Small intestine (tissue), 7 donors: ENCODE measurements around the gene HTT. TPM values are rescaled to one million over a fixed set of nuclear protein-coding genes. Genes with fewer than 3 reads are reported as not detected.

Source experiments
- DNase-seq, 2 donors: peaks; one replicate each; pipeline versions ENCODE4 v3.0.0 to v3.0.0-alpha.2; 2013
- FAIRE-seq: peaks from 2 replicates; lab custom pipeline; 2012; peaks lifted over from hg19 to GRCh38; lab: Jason Lieb, UNC
- H3K27ac ChIP-seq, 3 donors: one replicate each; pipeline ENCODE4 v1.5.1; 2013; ENCODE audit warnings: low read length in 2 of 3, mild to moderate bottlenecking in 2 of 3, control low read depth in 1 of 3, inconsistent platforms in 1 of 3, low read depth in 1 of 3, moderate library complexity in 1 of 3
- H3K27me3 ChIP-seq, 3 donors: one replicate each; pipeline ENCODE4 v1.6.1; 2013; ENCODE audit warnings: low read length in 3 of 3, inconsistent platforms in 1 of 3; ENCODE audit not compliant: control insufficient read depth in 3 of 3, insufficient read depth in 3 of 3
- H3K36me3 ChIP-seq, 3 donors: one replicate each; pipeline ENCODE4 v1.6.1; 2013; ENCODE audit warnings: low read length in 3 of 3, inconsistent platforms in 1 of 3, low read depth in 1 of 3, mild to moderate bottlenecking in 1 of 3, moderate library complexity in 1 of 3; ENCODE audit not compliant: control insufficient read depth in 3 of 3, insufficient read depth in 2 of 3
- H3K4me1 ChIP-seq, 3 donors: one replicate each; pipeline ENCODE4 v1.6.1; 2013; ENCODE audit warnings: low read length in 2 of 3, inconsistent platforms in 1 of 3, low read depth in 1 of 3, mild to moderate bottlenecking in 1 of 3, moderate library complexity in 1 of 3; ENCODE audit not compliant: control insufficient read depth in 3 of 3, insufficient read depth in 2 of 3
- H3K4me3 ChIP-seq, 3 donors: one replicate each; pipeline ENCODE4 v1.5.1; 2013; ENCODE audit warnings: low read length in 3 of 3, control low read depth in 1 of 3, inconsistent platforms in 1 of 3, low read depth in 1 of 3, mild to moderate bottlenecking in 1 of 3, moderate library complexity in 1 of 3
- H3K9me3 ChIP-seq, 2 donors: one replicate each; pipeline ENCODE4 v1.6.1; 2013; ENCODE audit warnings: low read depth in 1 of 2, low read length in 1 of 2; ENCODE audit not compliant: control insufficient read depth in 2 of 2, insufficient read depth in 1 of 2
- WGBS, 3 donors: extraction: QIAGEN DNeasy Blood & Tissue Kit; methylation state at CpG; one replicate each; pipeline ENCODE4 v1.1.7; 2013; 5-methylcytosine and 5-hydroxymethylcytosine counted together
- polyA plus RNA-seq, 4 donors: library from polyadenylated mRNA; stranded (reverse) in 3 of 4; unstranded in 1 of 4; fragments of 200-250 nt in 3 of 4; fragments of 120-200 nt in 1 of 4; gene quantifications; one replicate each; pipeline versions ENCODE4 v1.2.1 to v1.2.3, GENCODE V29; 2013
- donor health status: healthy with polysubstance abuse.
- donor health status: control.
- donor health status: control.
- donor health status: Bipolar disorder and iron deficiency.
- donor health status: healthy.

The HTT gene
- polyA plus RNA-seq, 4 donors: 10.3 to 28.8 (median 14.8) TPM

- H3K9me3 ChIP-seq: no peaks in the 10 kb centered on the region
- FAIRE-seq: no peak
- no peak overlapping the region for H3K27ac ChIP-seq
- DNase-seq: no peak
- H3K27me3 ChIP-seq: no peaks in the 10 kb centered on the region
- peaks cover 0 to 20% (median under 1%) of the 10 kb centered on the region in 3 donors for H3K36me3 ChIP-seq
- no peak overlapping the region for H3K4me3 ChIP-seq
- WGBS, 3 donors: 95 to 97% (median 96%) methylated on average over 14 of the region's 14 CpGs
- H3K4me1 ChIP-seq: peaks cover 0 to 7% (median 0%) of the 10 kb centered on the region in 3 donors
These were observed 173.6 kb downstream of the HTT start for GRCh38 chr4:3248178-3248480.

GRCh38 chr4:3248811-3249661 lies 174.6 kb downstream of the HTT start, which contains the start of gene MSANTD1:
Gene MSANTD1, plus strand, starts transcription at chr4:3249159. Its CDS starts 64 bp downstream, at chr4:3249223.
- Histone ChIP-seq H3K36me3 (peaks cover 0 to 20% (median 2%) of the 10 kb centered on the region in 3 donors), H3K27ac (no peak within 1 kb of the TSS), H3K27me3 (no peaks in the 10 kb centered on the region), H3K4me3 (no peak within 1 kb of the TSS), H3K4me1 (peaks cover 0 to 7% (median 0%) of the 10 kb centered on the region in 3 donors), H3K9me3 (no peaks in the 10 kb centered on the region)
- peak in 1 of 2 donors; percentile 30 for DNase-seq
- no peak for FAIRE-seq
- 85 to 93% (median 91%) methylated on average over 66 to 72 of the region's 72 CpGs for WGBS, 3 donors

GRCh38 chr4:3249711-3250437 lies 175.4 kb downstream of the HTT start:
- no peak overlapping the region for H3K27ac ChIP-seq
- peaks cover 0 to 7% (median 0%) of the 10 kb centered on the region in 3 donors for H3K4me1 ChIP-seq
- 86 to 93% (median 86%) methylated on average over 16 to 20 of the region's 20 CpGs for WGBS, 3 donors
- H3K27me3 ChIP-seq: no peaks in the 10 kb centered on the region
- no peaks in the 10 kb centered on the region for H3K9me3 ChIP-seq
- FAIRE-seq: no peak
- peaks cover 0 to 21% (median 2%) of the 10 kb centered on the region in 3 donors for H3K36me3 ChIP-seq
- no peak overlapping the region for H3K4me3 ChIP-seq
- no peak for DNase-seq

GRCh38 chr4:3250438-3250955 lies 176.0 kb downstream of the HTT start:
- Histone ChIP-seq H3K9me3 (no peaks in the 10 kb centered on the region), H3K4me3 (no peak overlapping the region), H3K27me3 (no peaks in the 10 kb centered on the region), H3K4me1 (peaks cover 0 to 7% (median 0%) of the 10 kb centered on the region in 3 donors), H3K36me3 (peaks cover 0 to 19% (median 2%) of the 10 kb centered on the region in 3 donors), H3K27ac (no peak overlapping the region)
- FAIRE-seq (no peak), DNase-seq (peak in 1 of 2 donors; percentile 49)
- 78 to 89% (median 79%) methylated on average over 13 to 14 of the region's 14 CpGs for WGBS, 3 donors

GRCh38 chr4:3250956-3251690 lies 176.6 kb downstream of the HTT start:
- DNase-seq: no peak
- FAIRE-seq: no peak
- Histone ChIP-seq H3K4me3 (no peak overlapping the region), H3K4me1 (peaks cover 0 to 7% (median 0%) of the 10 kb centered on the region in 3 donors), H3K27me3 (no peaks in the 10 kb centered on the region), H3K36me3 (peaks cover 0 to 21% (median 2%) of the 10 kb centered on the region in 3 donors), H3K9me3 (no peaks in the 10 kb centered on the region), H3K27ac (no peak overlapping the region)
- 86 to 92% (median 89%) methylated on average over 19 of the region's 19 CpGs for WGBS, 3 donors

GRCh38 chr4:3251691-3252479 lies 177.4 kb downstream of the HTT start:
- H3K27ac ChIP-seq: no peak overlapping the region
- H3K9me3 ChIP-seq: no peaks in the 10 kb centered on the region
- FAIRE-seq: no peak
- WGBS, 3 donors: 90 to 92% (median 92%) methylated on average over 10 to 11 of the region's 11 CpGs
- H3K4me1 ChIP-seq: peaks cover 0 to 7% (median 0%) of the 10 kb centered on the region in 3 donors
- H3K4me3 ChIP-seq: no peak overlapping the region
- H3K36me3 ChIP-seq: peaks cover 0 to 28% (median 2%) of the 10 kb centered on the region in 3 donors
- no peak for DNase-seq
- H3K27me3 ChIP-seq: no peaks in the 10 kb centered on the region

- Histone ChIP-seq H3K4me1 (peaks cover 0 to 7% (median 0%) of the 10 kb centered on the region in 3 donors), H3K9me3 (no peaks in the 10 kb centered on the region), H3K27ac (no peak overlapping the region), H3K36me3 (peaks cover 0 to 30% (median 2%) of the 10 kb centered on the region in 3 donors), H3K4me3 (no peak overlapping the region), H3K27me3 (no peaks in the 10 kb centered on the region)
- no peak for FAIRE-seq
- 91 to 96% (median 95%) methylated on average over 3 of the region's 3 CpGs for WGBS, 3 donors
- no peak for DNase-seq
These were observed 178.0 kb downstream of the HTT start for GRCh38 chr4:3252480-3252828.
